GM04504 (cell line): Measurements from ENCODE around the gene ELAVL3.
"Not testable (repeated sequence)": the region's sequence is repeated elsewhere in the genome, so short reads cannot be mapped to it uniquely, and the experiment has no call there.

Experiments
- DNase-seq: peaks from one replicate; pipeline ENCODE4 v3.0.0-alpha.2; 2012; ENCODE audit warnings: low read depth

ELAVL3 gene

GRCh38 chr19:11406703-11407236 lies 74.1 kb downstream of the ELAVL3 start:
- DNase-seq = not testable (repeated sequence)

GRCh38 chr19:11405846-11406643 lies 74.8 kb downstream of the ELAVL3 start:
- DNase-seq = no peak

- no peak for DNase-seq
Measured at GRCh38 chr19:11404588-11405222, 76.1 kb downstream of the ELAVL3 start.

- no peak for DNase-seq
Measured at GRCh38 chr19:11401808-11402543, 78.9 kb downstream of the ELAVL3 start.
